HEK293 (cell line): ENCODE data around the gene DNM1L.

ENCODE experiments used
- FEZF1 ChIP-seq: fragments of 450-650 bp; formaldehyde crosslinking; IDR thresholded peaks from 2 replicates; pipeline ENCODE4 v1.5.1; 2016; ENCODE audit warnings: missing biosample characterization, missing genetic modification characterization
- KLF9 ChIP-seq: fragments of 450-650 bp; formaldehyde crosslinking; IDR thresholded peaks from 2 replicates; pipeline ENCODE4 v1.5.1; 2016; ENCODE audit warnings: missing biosample characterization, missing genetic modification characterization, low read depth
- SETDB1 ChIP-seq: IDR thresholded peaks from one replicate; pipeline ENCODE4 v1.6.1; 2017; ENCODE audit warnings: mild to moderate bottlenecking, low read length, moderate library complexity, mixed read lengths; ENCODE audit not compliant: insufficient read length
- ZBTB21 ChIP-seq: fragments of 450-650 bp; formaldehyde crosslinking; IDR thresholded peaks from 2 replicates; pipeline ENCODE4 v1.5.1; 2017; ENCODE audit warnings: missing biosample characterization, missing genetic modification characterization
- ZIC2 ChIP-seq: fragments of 450-650 bp; formaldehyde crosslinking; IDR thresholded peaks from 2 replicates; pipeline ENCODE4 v1.5.1; 2016; ENCODE audit warnings: missing biosample characterization, missing genetic modification characterization
- ZNF133 ChIP-seq: fragments of 450-650 bp; formaldehyde crosslinking; IDR thresholded peaks from 2 replicates; pipeline ENCODE4 v1.5.1; 2016; ENCODE audit warnings: missing biosample characterization, missing genetic modification characterization
- ZNF561 ChIP-seq: fragments of 450-650 bp; IDR thresholded peaks from 2 replicates; pipeline ENCODE4 v1.5.1; 2018; ENCODE audit warnings: missing biosample characterization, missing genetic modification characterization, borderline replicate concordance
- ZNF610 ChIP-seq: fragments of 450-650 bp; formaldehyde crosslinking; IDR thresholded peaks from 2 replicates; pipeline ENCODE4 v1.5.1; 2016; ENCODE audit warnings: missing biosample characterization, missing genetic modification characterization, borderline replicate concordance
- ZNF768 ChIP-seq: fragments of 450-650 bp; formaldehyde crosslinking; IDR thresholded peaks from 2 replicates; pipeline ENCODE4 v1.5.1; 2018; ENCODE audit warnings: missing biosample characterization, mild to moderate bottlenecking, missing genetic modification characterization
- ZXDB ChIP-seq: fragments of 450-650 bp; formaldehyde crosslinking; IDR thresholded peaks from 2 replicates; pipeline ENCODE4 v1.5.1; 2016; ENCODE audit warnings: missing biosample characterization, missing genetic modification characterization
- TF ChIP-seq, protein P1 (sequence below): fragments of 450-650 bp; formaldehyde crosslinking; IDR thresholded peaks from 2 replicates; pipeline ENCODE4 v1.5.1; 2016; ENCODE audit warnings: missing biosample characterization, missing genetic modification characterization
- TF ChIP-seq, protein P2 (sequence below): fragments of 450-650 bp; formaldehyde crosslinking; IDR thresholded peaks from 2 replicates; pipeline ENCODE4 v1.5.1; 2016; ENCODE audit warnings: missing biosample characterization, missing genetic modification characterization
- TF ChIP-seq, protein P3 (sequence below): fragments of 450-650 bp; formaldehyde crosslinking; IDR thresholded peaks from 2 replicates; pipeline ENCODE4 v1.5.1; 2016; ENCODE audit warnings: missing biosample characterization, missing genetic modification characterization
- TF ChIP-seq, protein P4 (sequence below): fragments of 450-650 bp; formaldehyde crosslinking; IDR thresholded peaks from 2 replicates; pipeline ENCODE4 v1.5.1; 2016; ENCODE audit warnings: missing biosample characterization, missing genetic modification characterization

DNA sequence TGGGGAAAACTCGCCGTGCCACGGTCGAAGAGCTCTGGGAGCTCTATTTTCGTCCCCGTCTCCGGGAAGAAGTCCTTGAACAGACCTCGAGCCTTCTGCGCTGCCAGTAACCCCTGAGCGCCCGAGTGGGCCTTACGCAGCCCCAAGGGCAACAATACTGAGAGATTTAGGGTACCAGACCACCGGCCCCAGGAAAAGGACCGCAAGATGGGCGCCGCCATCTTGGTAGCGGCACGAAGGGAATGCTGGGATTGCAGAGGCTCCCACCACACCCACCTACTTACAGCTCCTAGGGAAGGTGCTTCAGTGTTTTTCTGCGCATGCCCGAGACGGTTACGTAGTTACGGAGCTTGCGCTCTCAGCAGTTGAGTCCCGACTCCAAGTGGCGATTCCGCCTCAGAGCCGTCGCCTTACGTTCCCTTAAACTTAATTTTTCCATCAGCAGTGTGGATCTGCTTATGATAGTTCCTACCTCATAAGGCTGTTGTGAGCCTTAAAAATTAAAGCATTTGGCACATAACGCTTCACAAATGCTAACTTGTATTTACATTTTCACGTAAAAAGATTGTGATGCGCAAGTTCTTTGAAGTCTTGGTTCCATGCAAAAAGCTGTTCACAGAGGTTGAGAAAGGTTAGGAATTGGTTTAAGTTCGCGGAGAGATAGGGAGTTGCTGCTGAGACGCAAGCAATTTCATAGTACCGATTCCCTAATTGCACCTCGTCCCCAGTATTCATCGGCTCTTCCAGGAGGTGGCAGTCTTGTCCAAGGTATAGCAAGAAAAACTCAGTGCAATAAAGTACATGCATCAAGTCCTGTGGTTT, 76.8 kb downstream of the DNM1L start, which contains the start of gene YARS2:
- no peak for TF ChIP-seq ZNF610
- TF ChIP-seq, protein P1, sequence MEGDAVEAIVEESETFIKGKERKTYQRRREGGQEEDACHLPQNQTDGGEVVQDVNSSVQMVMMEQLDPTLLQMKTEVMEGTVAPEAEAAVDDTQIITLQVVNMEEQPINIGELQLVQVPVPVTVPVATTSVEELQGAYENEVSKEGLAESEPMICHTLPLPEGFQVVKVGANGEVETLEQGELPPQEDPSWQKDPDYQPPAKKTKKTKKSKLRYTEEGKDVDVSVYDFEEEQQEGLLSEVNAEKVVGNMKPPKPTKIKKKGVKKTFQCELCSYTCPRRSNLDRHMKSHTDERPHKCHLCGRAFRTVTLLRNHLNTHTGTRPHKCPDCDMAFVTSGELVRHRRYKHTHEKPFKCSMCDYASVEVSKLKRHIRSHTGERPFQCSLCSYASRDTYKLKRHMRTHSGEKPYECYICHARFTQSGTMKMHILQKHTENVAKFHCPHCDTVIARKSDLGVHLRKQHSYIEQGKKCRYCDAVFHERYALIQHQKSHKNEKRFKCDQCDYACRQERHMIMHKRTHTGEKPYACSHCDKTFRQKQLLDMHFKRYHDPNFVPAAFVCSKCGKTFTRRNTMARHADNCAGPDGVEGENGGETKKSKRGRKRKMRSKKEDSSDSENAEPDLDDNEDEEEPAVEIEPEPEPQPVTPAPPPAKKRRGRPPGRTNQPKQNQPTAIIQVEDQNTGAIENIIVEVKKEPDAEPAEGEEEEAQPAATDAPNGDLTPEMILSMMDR = peak; percentile 90
- TF ChIP-seq ZXDB (tag by site-specific recombination) = peak; percentile 39; the same call in 1 of the 2 replicates
- TF ChIP-seq ZIC2 (tag by site-specific recombination) = no peak
- TF ChIP-seq SETDB1 = no peak
- TF ChIP-seq KLF9 = peak; percentile 95
- TF ChIP-seq, protein P2, sequence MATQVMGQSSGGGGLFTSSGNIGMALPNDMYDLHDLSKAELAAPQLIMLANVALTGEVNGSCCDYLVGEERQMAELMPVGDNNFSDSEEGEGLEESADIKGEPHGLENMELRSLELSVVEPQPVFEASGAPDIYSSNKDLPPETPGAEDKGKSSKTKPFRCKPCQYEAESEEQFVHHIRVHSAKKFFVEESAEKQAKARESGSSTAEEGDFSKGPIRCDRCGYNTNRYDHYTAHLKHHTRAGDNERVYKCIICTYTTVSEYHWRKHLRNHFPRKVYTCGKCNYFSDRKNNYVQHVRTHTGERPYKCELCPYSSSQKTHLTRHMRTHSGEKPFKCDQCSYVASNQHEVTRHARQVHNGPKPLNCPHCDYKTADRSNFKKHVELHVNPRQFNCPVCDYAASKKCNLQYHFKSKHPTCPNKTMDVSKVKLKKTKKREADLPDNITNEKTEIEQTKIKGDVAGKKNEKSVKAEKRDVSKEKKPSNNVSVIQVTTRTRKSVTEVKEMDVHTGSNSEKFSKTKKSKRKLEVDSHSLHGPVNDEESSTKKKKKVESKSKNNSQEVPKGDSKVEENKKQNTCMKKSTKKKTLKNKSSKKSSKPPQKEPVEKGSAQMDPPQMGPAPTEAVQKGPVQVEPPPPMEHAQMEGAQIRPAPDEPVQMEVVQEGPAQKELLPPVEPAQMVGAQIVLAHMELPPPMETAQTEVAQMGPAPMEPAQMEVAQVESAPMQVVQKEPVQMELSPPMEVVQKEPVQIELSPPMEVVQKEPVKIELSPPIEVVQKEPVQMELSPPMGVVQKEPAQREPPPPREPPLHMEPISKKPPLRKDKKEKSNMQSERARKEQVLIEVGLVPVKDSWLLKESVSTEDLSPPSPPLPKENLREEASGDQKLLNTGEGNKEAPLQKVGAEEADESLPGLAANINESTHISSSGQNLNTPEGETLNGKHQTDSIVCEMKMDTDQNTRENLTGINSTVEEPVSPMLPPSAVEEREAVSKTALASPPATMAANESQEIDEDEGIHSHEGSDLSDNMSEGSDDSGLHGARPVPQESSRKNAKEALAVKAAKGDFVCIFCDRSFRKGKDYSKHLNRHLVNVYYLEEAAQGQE = no peak
- TF ChIP-seq, protein P3, sequence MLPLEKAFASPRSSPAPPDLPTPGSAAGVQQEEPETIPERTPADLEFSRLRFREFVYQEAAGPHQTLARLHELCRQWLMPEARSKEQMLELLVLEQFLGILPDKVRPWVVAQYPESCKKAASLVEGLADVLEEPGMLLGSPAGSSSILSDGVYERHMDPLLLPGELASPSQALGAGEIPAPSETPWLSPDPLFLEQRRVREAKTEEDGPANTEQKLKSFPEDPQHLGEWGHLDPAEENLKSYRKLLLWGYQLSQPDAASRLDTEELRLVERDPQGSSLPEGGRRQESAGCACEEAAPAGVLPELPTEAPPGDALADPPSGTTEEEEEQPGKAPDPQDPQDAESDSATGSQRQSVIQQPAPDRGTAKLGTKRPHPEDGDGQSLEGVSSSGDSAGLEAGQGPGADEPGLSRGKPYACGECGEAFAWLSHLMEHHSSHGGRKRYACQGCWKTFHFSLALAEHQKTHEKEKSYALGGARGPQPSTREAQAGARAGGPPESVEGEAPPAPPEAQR (tag by site-specific recombination) = no peak
- TF ChIP-seq, protein P4, sequence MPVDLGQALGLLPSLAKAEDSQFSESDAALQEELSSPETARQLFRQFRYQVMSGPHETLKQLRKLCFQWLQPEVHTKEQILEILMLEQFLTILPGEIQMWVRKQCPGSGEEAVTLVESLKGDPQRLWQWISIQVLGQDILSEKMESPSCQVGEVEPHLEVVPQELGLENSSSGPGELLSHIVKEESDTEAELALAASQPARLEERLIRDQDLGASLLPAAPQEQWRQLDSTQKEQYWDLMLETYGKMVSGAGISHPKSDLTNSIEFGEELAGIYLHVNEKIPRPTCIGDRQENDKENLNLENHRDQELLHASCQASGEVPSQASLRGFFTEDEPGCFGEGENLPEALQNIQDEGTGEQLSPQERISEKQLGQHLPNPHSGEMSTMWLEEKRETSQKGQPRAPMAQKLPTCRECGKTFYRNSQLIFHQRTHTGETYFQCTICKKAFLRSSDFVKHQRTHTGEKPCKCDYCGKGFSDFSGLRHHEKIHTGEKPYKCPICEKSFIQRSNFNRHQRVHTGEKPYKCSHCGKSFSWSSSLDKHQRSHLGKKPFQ = no peak
- no peak for TF ChIP-seq ZNF133 (tag by site-specific recombination)
- no peak for TF ChIP-seq ZNF768
- TF ChIP-seq ZBTB21 (tag by site-specific recombination) = no peak
- 0 out of 2 replicates have a peak, but pooled peaks have one; percentile 21 for TF ChIP-seq ZNF561
- no peak for TF ChIP-seq FEZF1 (tag by site-specific recombination)
